SK-N-MC (cell line): Measurements from ENCODE around the gene TMEM92.

ENCODE experiments used
- EZH2 ChIP-seq: fragments of 200-600 bp; sonication (generic); IDR thresholded peaks from one replicate; pipeline ENCODE4 v1.6.1; 2017; ENCODE audit warnings: antibody characterized with exemption
- POLR2AphosphoS5 ChIP-seq: IDR thresholded peaks from 2 replicates; pipeline ENCODE4 v1.6.1; 2012; ENCODE audit warnings: mild to moderate bottlenecking, low read depth, low read length, borderline replicate concordance

DNA sequence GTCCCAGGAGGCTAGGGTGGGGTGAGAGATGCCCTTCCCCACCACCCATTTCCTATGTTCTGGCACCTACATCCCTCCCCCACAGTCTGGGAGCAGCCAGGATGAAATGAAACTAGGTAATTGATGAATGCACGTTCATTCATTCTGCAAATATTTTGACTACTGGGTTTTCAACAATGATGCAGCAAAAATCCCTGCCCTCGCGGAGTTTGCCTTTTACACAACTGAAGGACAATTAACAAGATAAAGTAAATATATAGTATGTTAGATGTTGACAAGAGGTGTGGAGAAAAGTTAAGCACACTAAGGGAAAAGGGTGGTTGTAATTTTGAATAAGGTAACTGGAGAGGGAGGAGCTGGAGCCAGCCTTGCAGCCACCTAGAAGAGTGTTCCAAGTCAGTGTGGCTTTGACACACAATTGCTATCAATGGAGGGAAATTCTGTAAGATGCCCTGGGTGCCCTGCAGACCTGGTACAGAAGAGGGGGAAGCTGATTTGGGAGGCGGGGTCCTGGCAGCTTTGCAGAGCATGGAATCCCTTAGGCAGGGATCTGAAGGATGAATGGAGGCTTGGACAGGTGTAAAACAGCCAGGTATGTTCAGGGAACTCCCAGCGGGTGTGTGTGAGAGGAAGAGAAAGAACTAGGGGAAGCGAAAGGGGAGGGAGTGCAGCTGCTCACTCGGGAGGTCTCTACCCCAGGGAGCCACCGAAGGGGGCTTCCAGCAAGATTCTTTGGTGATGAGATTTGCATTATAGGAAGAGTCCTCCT is 2.5 kb downstream of the TMEM92 start:
- TF ChIP-seq EZH2 = no peak
- TF ChIP-seq POLR2AphosphoS5 = no peak
